NCI-H510A (cell line): ENCODE results near the gene PTCD1.
"Not testable (repeated sequence)": the region's sequence is repeated elsewhere in the genome, so short reads cannot be mapped to it uniquely, and the experiment has no call there.

ENCODE experiments used
- DNase-seq: peaks from one replicate; lab custom pipeline; 2025; lab: John Stamatoyannopoulos, UW

PTCD1 gene

DNA sequence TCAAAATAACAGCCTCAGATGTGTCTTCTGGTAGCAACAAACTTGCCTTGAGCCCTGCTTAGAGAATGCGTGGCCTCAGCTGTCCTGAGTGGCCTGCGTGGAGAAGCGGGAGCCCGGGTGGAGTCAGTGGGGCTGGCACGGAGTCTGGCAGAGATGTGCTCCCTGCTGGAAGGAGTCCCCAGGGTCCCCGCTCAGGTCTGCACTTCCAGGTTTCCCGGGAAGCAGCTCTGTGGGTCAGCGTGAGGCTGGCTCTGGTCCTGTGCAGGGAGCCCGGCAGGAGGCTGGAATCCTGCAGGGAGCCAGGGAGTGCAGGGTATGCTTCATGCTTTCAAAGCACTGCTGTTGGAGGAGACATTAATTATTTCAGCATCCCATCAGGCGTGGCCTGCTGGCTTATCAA is 10.3 kb upstream of the PTCD1 start:
- DNase-seq = no peak

DNA sequence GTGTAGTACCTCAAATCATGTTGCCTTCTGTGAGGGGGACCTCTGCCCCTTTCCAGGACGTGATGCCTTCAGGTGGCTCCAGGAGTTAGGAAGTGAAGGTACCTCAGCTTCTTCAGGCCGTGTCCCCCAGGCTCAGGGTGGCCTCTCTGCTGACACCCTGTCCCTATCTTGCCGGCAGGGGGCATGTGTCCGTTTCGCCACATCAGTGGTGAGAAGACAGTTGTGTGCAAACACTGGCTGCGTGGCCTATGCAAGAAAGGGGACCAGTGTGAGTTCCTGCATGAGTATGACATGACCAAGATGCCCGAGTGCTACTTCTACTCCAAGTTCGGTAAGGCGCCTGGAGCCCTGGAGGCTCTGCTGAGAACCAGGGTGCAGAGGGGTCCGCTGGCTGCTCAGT is 9.3 kb upstream of the PTCD1 start:
- no peak for DNase-seq

DNA sequence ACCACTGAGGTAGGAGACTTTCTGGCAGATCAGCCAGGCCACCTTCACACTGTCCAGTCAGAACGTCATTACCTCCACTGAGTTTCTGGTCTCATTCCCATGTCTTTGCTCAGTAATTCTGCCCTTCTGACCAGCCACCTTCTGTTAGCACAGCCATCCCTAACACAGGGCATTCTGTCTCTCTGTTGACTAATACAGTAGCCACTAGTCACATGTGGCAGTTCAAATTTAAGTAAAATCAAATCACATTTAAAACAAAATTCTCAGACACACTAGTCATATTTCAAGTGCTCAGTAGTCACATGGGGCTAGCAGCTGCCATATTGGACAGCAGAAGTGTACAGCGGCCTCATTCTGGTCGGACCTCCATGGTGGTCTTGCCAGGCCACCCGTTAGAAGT is 7.5 kb upstream of the PTCD1 start:
- DNase-seq = no peak

DNA sequence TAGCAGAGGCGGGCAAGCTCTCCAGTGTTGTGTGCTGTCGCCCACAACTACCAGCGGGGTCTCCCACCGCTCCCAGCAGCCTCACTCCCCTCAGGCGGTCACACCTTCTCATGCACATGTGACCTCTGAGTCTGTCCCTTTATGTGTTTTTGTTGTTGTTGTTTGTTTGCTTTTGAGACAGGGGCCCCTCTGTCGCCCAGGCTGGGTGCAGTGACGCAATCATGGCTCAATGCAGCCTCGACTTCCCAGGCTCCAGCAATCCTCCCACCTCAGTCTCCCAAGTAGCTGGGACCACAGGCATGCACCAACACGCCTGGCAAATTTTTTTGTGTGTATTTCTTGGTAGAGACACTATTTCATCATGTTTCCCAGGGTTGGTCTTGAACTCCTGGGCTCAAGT is 1.6 kb upstream of the PTCD1 start:
- DNase-seq = no peak

DNA sequence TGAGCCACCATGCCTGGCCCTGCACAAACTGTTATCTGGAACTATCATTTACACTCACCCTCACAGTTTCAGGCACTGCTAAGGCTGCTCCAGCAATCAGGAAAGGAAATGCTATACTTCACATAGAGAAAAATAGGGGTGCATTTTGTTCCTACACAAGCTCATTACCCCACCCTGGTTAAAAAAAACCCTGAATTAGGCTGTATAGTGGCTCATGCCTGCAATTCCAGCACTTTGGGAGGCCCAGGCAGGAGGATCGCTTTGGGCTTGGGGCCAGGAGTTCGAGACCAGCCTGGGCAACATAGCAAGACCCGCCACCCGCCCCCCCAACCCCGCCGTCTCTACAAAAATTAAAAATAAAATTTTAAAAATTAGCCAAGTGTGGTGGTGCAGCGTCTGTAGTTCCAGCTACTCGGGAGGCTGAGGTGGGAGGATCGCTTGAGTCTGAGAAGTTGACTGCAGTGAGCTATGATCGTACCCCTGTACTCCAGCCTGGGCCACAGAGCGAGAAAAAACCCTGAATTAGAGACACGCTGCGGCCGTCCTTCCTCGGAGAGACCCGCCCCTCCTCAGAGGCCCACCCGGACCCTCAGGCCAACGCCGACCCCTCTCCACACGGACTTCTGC is 539 bp downstream of the PTCD1 start:
- no peak for DNase-seq

DNA sequence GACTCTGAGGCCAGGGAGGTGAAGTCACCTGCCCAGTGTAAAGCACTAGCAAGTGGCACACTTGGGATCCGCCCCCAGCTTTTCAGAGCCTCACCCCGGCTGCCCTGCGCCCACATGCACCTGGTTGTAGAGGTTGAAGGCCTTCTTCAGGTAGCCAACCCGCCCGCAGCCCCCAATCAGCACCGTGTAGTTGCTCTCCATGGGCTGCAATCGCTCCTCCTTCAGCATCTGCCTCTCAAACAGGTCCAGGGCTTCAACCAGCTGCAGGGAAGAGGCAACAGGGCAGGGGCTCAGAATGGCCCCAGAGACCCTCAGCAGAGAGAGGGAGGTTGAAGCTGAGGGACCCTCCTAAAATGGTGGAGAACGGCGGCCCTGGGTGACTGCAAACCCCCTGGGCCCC is 5.4 kb downstream of the PTCD1 start:
- no peak for DNase-seq

DNA sequence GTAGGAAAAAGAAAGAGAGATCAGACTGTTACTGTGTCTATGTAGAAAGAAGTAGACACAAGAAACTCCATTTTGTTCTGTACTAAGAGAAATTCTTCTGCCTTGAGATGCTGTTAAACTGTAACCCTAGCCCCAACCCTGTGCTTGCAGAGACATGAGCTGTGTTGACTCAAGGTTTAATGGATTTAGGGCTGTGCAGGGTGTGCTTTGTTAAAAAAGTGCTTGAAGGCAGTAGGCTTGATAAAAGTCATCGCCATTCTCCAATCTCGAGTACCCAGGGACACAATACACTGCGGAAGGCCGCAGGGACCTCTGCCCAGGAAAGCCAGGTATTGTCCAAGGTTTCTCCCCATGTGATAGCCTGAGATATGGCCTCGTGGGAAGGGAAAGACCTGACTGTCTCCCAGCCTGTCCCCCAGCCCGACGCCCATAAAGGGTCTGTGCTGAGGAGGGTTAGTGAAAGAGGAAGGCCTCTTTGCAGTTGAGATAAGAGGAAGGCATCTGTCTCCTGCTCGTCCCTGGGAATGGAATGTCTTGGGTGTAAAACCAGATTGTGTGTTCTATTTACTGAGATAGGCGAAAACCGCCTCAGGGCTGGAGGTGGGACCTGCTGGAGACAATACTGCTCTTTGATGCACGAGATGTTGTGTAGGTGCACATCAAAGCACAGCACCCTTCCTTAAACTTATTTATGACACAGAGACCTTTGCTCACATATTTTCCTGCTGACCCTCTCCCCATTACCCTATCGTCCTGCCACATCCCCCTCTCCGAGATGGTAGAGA is 6.7 kb downstream of the PTCD1 start:
- not testable (repeated sequence) for DNase-seq

DNA sequence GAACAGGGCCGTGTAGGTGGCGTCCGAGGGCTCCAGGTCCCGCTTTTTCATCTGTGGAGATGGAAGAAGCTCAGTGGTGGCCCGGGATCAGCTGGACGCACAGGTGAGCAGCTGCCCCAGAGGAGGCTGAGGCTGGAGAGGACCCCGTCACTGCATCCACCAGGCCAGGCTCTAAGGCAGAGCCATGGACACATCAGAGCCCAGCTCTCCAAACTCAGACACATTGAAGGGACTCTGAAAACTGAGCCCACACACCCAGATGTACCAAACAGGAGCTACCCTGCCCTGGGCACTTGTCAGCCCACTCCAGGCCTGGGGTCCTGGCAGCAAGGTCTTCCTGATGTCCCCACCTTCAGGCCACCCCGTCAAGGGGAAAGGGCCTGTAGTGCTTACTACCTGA is 8.8 kb downstream of the PTCD1 start:
- DNase-seq = no peak

DNA sequence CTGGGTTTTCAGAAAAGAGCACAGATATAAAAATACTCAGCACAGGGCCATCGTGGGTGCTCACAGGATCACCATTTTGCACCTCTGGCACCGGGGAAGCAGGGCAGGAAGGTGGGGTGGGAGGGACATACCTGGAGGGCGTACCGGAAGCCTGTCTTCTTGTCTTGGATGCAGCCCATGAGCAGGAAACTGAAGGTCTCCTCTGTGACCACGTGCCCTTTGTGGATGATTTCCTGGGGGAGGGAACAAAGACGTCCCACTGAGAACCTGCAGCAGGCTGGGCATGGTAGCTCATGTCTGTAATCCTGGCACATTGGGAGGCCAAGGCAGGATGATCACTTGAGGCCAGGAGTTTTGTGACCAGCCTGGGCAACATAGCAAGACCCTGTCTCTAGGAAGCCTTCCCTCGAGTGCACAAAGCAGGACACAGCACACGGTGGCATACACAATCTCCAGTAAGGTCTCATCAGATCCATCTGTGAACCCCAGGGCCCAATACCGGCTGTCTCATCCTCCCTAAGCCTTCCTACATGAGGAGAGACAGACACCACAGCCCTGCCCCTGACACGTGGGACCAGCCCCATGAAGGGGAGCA is 9.5 kb downstream of the PTCD1 start:
- no peak for DNase-seq

DNA sequence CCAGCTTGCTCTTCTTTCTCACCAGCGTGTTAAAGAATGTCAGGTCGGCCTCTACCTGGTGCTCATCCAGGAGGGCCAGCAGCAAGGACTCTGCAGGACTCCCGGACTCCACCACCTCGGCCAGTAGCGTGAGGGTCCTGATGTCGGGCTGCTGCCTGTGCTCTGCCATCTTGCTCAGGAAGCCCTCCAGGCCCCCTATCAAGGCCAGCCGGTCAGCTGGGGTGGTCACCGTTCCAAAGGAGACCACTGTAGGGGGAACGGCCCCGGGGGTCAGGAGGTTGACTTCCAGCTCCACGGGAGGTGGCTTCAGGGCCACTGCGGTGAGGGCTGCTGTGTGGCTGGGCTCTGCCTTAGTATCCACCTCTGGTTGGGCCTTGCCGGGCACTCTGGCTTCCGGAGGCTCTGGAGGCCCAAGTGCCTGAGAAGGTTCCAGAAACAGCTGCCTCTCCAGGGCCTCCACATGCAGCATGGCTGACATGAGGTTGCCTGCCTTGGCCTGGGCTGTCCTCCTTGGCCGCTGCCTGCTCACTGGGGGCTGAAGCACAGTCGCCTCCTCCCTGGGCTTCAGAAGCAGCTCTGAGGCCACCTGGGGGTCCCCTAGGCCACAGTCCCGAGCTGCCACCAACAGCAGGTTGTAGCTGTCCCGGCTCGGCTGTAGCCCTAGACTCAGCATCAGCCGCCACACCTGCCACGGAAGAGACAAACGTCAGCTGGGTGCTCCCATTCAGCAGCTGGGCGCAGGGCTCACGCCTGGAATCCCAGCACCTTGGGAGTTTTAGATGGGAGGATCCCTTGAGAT is 13.5 kb downstream of the PTCD1 start:
- DNase-seq = no peak

DNA sequence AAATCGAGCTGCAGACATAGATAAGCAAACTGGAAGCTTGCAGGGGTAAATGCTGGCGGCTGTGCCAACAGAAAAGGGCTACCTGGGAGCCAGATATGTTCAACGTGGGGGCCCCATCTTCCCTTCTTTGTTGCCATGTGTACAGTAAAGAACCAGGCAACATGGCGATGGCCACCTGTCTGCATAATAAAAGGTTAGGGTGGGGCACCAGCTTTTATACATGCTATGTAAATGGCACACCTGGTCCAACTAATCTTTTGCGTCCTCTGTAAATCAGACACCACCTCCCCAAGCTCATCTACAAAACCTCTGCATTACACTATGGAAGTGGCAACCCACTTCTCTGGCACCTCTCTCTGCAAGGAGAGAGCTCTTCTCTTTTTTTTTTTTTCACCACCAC is 16.0 kb downstream of the PTCD1 start:
- DNase-seq = peak; percentile 8

DNA sequence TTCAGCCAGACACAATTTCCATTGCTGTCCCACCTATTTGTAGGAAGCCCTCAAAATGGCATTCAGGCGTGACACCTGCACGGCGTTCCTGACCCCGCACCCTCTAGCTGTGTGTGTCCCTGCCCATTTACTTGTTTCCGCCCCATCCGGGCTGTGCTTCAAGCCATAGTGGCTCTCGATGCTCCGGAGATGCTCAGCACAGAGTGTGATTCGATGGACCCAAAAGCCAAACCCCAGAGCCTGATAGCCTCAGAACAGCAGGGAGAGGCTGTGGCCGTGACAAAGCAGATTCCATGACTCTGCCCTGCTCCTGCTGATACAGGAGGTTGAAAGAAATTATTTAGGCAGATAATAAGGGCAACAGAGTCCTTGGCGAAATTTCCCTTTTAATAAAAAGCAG is 16.4 kb downstream of the PTCD1 start:
- DNase-seq = peak; percentile 67

DNA sequence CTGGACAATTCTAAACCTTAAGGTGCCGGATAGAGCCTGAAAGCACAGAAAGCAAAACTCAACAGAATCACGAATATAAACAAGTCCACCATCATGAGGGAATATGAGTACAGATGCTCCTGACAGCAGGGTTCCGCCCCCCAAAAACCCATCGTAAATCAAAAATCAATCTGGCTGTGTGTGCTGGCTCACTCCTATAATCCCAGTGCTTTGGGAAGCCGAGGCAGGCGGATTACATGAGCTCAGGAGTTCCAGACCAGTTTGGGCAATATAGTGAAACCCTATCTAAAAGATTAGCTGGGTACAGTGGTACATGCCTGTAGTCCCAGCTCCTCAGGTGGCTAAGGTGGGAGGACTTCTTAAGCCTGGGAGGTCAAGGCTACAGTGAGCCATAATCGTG is 17.6 kb downstream of the PTCD1 start:
- DNase-seq = no peak

DNA sequence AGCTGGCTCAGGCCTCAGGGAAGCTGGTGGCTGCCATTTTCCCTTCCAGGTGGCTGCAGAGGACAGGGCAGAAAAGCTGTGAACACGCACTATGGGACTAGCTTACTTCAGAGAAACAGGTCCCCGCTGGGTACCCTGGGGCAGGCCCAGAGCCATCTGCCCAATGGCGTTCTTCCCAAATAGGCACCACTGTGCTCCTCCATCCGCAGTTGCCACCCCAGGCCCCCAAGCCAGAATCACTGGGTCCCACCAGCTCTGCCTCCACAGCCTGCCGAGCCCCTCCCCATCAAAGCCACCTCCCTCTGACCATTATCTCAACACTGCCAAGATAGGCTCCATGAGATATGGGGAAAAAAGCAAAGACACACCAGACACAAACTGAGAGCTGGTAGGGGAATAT is 18.4 kb downstream of the PTCD1 start:
- DNase-seq = no peak

DNA sequence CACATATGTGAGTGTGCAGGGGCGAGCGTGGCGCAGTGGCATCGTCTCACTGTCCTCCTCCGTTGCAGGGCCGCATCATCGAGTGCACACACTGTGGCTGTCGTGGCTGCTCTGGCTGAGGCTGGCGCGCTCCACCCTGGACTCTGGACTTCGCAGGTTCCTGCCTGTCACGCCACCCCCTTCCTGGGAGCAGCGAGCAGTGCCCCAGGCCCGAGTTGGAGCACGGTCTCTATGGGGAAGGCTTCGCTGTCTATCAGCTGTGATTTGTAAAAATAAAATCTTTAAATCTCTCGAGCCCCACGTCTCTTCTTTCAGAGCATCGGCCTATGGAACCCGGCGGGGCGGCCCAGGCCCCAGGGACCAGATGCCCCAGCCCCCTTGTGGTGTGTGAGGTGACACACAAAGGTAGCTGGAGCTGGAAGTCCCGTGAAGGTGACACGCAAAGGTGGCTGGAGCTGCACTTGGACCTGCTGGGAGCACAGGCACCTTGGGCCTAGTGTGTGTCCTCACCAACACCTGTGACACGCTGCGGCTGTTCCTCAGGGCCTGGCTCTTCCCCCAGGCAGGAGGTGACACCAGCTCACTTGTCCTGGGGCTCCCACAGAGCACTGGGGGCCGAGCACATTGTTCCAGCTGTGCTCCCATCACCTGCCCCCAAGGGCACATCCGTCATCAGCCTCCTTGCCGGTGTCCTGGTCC is 19.1 kb downstream of the PTCD1 start:
- no peak for DNase-seq

DNA sequence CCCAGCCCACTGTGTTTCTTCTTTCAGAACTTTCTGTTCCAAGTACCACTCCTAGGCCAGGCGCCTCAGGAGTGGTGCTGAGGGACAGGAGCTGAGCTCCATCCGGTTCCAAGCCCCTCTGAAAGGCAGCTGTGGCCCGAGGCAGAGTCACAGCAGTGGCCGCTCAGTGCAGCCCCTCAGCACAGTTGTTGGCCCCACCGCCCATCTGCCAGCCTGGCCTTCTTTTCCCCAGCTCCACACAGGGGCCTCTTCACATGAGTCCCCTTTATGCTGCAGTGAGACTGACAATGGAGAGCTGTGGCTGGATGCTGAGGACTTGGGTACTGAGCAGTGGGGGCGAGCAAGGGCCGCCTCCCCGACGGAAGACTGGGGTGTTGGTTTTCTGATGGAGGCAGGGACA is 20.3 kb downstream of the PTCD1 start:
- no peak for DNase-seq

DNA sequence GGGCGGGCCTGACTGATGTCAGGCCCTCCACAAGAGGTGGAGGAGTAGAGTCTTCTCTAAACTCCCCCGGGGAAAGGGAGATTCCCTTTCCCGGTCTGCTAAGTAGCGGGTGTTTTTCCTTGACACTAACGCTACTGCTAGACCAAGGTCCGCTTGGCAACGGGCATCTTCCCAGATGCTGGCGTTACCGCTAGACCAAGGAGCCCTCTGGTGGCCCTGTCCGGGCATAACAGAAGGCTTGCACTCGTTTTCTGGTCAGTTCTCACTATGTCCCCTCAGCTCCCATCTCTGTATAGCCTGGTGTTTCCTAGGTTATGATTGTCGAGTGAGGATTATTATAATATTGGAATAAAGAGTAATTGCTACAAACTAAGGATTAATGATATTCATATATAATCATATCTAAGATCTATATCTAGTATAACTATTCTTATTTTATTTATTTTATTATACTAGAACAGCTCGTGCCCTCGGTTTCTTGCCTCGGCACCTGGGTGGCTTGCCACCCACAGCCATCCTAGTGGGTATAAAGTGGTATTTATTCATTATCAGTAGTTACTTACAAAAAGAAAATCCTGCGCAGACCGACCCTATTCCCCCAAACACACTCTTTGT is 23.0 kb downstream of the PTCD1 start:
- not testable (repeated sequence) for DNase-seq

DNA sequence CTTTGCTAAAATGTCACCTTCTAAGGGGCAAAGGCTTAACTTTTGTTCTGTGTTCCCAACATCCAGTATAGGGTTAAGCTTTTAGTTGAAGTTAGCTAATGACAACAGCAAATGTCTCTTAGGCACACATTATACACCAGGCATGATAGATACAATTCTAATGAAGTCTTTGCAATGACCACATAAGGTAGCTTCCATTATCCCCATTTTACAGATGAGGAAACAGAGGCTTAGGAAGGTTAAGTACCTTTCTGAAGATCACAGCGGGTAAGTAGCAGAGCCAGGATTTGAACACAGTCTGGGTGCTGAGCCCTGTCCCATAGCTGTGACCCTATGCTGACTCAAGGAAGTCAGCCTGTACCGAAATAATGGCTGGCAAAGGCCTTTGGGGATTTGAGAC is 28.0 kb downstream of the PTCD1 start:
- DNase-seq = no peak

DNA sequence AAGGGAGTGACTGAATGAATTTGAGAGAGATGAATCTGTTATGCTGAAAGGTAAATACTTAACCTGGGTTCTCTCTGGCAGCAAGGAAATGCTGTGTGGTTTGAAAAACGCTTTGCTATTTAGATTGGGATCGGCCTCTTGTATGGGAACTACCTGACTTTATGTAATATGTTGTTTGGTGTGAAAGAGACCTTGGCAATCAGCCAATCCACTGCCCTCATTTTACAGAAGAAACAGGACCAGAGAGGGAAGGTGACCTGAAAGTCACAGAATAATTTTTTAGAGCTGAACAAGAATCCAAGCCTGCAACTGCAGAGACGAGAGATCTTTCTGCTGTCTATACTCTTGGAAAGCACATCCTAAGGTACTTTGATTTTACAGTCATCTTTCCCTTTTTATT is 28.8 kb downstream of the PTCD1 start:
- DNase-seq = no peak

DNA sequence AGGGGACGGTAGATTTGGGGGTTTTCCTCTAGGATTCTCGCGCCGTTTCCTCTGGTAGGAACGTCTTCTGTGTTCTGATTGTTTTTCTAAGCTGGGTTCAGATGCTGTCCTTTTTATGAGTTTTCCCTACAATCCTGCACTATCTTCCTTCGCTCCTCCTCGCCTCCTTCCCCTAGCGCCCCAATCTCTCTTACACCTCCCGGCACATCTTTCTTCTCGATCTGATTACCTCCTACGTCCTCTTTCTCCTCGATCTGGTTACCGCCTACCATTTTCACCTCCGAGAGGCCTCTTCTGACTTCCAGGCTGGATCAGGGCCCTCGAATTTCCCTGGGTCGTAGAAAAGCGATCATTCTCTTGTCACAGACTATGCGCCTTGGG is 29.4 kb downstream of the PTCD1 start:
- no peak for DNase-seq

DNA sequence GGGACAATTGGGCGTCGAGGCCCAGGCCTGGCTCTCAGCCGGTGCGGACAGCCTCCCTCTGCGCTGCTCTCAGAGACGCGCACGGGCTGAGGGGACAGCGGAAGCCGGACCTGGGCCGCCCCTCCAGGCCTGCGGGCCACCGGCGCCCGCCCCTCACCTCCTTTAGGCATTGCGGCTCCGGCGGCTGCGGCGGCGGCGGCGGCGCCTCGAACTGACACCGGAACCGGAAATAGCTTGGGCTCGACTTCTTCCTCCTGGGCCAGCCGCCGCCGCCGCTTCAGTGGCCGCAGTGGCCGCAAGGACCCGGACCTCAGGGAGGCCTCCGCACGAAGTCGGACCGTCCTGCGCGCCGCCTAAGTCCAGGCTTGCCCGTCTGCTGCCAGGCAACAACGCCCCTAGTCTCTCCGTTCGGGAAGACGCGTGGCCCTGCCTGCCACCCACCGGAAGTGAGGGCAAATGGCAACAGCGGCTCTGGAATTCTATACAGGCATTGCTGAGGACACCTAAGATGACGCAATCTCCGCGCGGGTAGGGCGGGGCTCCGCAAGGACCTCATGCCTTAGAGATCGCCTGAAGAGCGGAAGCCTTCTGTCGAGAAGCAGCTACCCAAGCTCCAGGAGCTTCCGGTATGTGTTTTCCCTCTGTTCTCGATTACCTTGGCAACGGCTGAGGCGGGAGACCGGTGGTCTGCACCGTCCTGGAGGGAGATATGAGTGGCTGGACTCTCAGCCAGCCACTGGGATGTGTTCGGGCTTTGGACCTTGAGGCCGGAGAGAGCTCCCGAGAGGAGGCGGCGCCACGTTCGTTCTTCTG is 30.0 kb downstream of the PTCD1 start, which contains the start of the genes BUD31 and PDAP1:
TSS of gene BUD31 (plus strand) at position 591 of the 813 bp plus-strand sequence. CDS start 2,124 bp downstream, outside the sequence.
TSS of gene PDAP1 (minus strand) at position 219 of the 813 bp plus-strand sequence. CDS start at position 170, 49 bp downstream.
- peak; percentile 66 for DNase-seq
